GM18867 (cell line): ENCODE data around the gene SGK1.

Experiments used
- ATAC-seq: cut with Tn5 transposase; IDR thresholded peaks from one replicate; pipeline ENCODE4 v1.9.1; 2021; ENCODE audit warnings: mild to moderate bottlenecking, moderate library complexity; ENCODE audit not compliant: unreplicated experiment

Gene SGK1

DNA sequence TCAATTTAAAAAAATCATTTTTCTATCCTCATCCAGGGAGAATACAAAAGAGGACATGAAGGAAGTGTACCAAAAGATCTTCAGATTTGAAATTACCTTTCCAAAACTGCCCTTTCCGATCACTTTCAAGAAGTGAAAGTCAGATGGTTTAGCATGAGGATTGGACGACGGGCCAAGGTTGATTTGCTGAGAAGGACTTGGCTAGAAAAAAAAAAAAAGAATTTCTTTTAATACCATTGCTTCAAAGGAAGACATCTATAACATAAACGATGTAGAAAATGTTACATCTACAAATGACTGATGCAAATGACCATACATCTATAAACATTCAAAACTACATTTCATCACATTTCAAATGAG, 144.6 kb downstream of the SGK1 start:
- ATAC-seq: no peak

GRCh38 chr6:134172706-134173365, 145.1 kb downstream of the SGK1 start:
- ATAC-seq: no peak

DNA sequence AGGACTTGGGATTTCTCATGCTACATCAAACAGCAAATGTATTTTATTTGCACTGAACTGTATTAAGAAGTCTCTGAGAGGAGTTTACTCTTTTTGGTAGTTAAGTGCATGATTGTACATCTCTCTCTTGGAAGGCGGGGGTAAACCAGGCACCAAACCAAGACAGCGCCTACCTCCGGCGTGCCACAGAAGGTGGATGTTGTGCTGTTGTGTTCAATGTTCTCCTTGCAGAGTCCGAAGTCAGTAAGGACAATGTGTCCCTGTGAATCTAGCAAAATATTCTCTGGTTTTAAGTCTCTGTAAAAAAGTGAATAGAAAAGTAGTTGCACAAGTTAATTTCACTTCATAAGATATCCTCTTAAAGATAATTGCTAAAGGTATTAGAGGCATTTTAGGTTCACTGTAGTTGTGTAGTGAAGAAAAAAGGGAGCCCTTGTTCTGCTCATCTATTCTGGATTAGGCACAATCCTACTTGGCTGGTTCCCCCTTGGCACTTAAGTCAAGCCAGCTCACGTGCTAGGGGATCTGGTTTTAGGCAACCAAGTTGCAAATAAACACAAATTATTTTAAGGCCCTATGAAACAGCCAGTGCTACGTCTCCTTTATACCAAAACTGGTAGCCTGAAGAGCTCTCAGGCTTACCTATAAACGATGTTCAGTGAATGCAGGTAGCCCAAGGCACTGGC, 145.7 kb downstream of the SGK1 start:
- no peak for ATAC-seq

GRCh38 chr6:134171517-134171916, 146.4 kb downstream of the SGK1 start:
- no peak for ATAC-seq

DNA sequence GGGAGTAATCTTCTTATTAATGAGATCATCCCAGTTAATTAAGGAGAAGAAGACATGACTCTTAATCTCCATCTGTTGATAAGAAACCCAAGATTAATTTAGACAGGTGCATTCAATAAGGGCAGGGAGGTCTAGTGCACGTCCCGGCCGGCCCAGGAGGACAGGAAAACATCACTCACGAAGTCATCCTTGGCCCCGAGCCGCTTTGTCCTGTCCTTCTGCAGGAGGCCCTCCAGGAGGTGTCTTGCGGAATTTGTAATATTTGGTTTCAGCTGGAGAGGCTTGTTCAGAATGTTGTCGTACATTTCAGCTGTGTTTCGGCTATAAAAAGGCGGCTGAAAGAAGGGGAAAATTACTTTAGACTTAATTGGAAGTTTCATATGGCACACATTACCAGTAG, 147.1 kb downstream of the SGK1 start:
- ATAC-seq: no peak

DNA sequence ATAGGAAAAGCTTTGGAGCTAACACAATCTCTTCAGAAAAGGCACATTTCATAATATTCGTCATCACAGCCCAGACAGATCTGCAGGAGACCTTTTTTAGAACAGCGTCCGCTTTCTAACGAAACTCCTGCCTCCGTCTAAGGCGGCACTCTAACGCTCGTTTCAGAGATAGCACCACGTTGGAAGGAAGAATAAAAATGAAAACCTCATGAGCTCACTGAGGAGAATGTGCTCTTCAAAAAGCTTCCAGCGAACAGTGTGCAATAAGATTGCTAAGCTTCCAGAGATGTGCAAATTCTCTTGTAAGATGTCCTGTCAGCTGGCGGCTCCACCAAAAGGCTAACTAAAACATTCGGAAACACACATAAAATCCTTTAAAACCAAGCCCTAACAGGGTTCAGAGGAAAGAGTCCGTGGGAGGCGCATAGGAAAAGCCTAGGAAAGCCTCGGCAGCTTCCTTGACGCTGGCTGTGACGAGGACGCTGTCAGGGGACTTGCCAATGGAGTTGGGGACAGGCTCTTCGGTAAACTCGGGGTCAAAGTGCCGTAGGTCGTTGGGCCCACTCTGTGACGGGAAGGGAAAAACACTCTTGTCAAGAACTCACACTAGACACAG, 147.9 kb downstream of the SGK1 start:
- ATAC-seq: no peak

DNA sequence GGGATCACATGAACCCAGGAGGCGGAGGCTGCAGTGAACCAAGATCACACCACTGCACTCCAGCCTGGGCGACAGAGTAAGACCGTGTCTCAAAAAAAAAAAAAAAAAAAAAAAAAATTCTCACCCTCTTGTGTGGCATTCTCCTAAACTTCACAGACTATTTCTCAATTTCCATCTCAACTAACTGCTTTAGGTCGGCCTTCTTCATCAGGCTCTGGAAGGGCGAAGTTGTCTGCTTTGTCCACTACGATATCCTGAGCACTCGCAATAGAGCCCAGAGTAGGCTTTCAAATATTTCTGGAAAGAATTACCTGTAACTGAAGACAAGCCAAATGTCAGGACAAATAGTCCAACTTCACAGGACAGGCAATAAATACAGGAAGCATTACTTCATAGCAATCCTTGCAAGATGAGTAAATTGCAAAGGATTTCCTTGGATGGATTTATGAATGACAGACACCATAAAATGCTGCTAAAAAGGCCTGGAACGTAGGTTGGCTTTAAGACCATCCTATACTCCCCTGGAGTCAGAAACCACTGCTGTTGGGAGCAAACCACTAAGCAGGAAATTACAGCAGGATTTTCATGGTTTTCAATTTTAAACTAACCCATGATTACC, 149.2 kb downstream of the SGK1 start:
- ATAC-seq: no peak

- no peak for ATAC-seq
These were observed 151.2 kb downstream of the SGK1 start for GRCh38 chr6:134166511-134167261.

DNA sequence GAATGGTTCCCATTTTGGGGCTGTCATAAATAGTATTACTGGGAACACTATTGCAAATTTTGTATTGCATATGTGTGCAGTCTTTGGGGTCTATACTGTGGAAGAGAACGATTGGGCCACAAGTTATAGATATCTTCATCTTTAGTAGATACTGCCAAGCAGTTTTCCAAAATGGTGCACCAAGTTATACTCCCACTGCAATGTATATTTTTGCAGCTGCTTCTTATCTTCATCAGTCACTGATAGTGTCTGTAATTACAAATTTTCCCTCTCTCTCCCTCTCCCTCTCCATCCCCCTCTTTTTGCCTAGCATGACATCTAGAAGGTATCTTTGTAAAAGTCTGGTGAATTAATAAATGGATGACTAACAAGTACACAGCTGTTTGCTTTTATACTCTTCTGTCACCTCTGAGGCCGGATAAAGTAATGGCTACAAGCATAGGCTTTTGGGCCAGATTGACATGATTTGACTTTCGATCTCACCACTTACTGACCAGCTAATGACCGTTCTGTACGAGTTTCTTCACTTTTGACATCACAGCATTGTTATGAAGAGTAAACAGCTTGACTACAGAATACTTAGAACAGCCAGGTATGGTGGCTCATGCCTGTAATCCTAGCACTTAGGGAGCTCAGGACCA, 152.2 kb downstream of the SGK1 start:
- ATAC-seq: no peak

DNA sequence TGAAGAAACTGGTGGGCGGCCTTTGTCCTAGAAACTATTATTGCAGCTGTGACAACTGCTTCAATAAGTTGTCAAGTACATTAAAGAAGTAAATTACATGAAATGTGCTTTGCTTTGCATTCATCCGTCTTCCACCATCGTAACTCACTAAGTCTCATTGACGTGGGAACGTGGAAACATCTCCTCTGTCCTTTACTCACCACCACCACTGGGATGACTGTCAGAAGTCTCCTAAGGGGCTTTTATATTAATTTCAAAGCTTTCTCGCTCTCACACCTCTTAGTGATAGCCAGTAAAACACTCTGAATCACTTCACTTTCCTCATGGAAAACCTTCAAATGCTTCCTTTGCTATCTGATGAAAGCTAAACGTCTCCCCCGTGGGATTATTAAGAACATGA, 153.6 kb downstream of the SGK1 start:
- ATAC-seq: no peak

- no peak for ATAC-seq
These were observed 155.0 kb downstream of the SGK1 start for GRCh38 chr6:134162932-134163331.

DNA sequence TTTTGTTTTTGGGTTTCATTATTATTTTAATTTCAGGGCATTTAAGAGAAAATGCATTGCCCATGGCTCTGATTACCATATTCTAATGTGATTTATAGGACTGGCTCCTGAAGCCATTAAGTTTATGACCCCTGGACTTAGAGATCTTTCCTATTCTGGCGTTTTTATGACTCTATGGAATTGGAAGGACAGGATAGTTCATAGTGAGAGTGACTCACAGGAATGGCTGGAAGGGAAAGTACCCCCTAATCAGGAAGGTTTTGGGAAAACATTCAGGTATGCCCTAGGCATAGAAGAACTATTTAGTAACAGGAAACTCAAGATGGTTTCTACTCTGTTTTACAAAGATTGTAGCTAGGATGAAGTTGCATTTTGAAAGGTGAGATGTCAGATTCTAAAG, 156.9 kb downstream of the SGK1 start:
- ATAC-seq: no peak

GRCh38 chr6:134152767-134153485, 165.0 kb downstream of the SGK1 start:
- no peak for ATAC-seq

GRCh38 chr6:134148566-134148965, 169.3 kb downstream of the SGK1 start:
- ATAC-seq: no peak

- ATAC-seq: no peak
These were observed 170.8 kb downstream of the SGK1 start for GRCh38 chr6:134147034-134147533.

DNA sequence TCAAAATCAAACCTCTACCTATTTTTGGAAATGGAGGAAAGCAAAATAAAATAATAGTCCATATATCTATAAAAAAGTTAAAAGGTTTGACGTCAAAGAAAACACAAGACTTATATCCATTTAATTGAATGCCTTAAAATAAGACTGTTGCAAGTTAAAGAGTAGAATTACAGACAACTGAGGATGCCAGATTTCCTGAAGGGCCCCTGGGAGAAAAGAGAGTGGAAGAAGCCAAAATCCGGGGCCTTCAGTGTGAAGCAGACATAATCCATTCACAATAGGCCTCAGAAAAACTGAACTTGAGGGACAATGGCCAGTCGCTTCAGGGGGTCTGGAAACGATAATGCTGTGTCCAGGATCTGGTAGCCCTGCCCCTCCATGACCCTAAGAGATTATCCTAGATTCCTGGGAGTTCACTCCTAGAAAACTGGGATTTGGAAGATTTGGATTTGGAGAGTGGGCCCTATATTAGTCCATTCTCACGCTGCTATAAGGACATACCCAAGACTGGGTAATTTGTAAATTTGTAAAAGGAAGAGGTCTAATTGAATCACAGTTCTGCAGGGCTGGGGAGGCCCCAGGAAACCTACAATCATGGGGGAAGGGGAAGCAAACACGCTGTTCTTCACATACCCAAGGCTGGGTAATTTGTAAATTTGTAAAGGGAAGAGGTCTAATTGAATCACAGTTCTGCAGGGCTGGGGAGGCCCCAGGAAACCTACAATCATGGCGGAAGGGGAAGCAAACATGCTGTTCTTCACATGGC, 171.5 kb downstream of the SGK1 start:
- no peak for ATAC-seq

- ATAC-seq: no peak
These were observed 172.1 kb downstream of the SGK1 start for GRCh38 chr6:134145786-134146185.

GRCh38 chr6:134138226-134138975, 179.5 kb downstream of the SGK1 start:
- ATAC-seq: no peak
